ENCODE results near the gene OGFOD2.

- no peak for TF ChIP-seq CTCF (IDR thresholded peaks at IDR 0.05)
- TF ChIP-seq POLR2A (IDR thresholded peaks at IDR 0.05): no peak
Measured at GRCh38 chr12:122935318-122935717, 39.7 kb upstream of the OGFOD2 start.

Measured in thyroid gland (tissue), 4 donors.